Hepatocyte (in vitro differentiated cells): Measurements from ENCODE around the gene ERCC1. TPM values are rescaled to one million over a fixed set of nuclear protein-coding genes. Genes with fewer than 3 reads are reported as not detected.
A peak's percentile ranks its signal among the peaks of the same experiment; 100 is the strongest.

Experiments used
- DNase-seq: peaks from one replicate; pipeline ENCODE4 v3.0.0-alpha.2; 2016; ENCODE audit warnings: low spot score
- H2AFZ ChIP-seq: fragments of 200-600 bp; sonication (generic); 2 replicates; pipeline ENCODE4 v1.6.0; 2016; ENCODE audit warnings: antibody characterized with exemption, mild to moderate bottlenecking
- H3K27ac ChIP-seq: fragments of 200-600 bp; sonication (generic); 2 replicates; pipeline ENCODE4 v1.5.1; 2016; ENCODE audit warnings: mild to moderate bottlenecking
- H3K27me3 ChIP-seq: fragments of 200-600 bp; sonication (generic); 2 replicates; pipeline ENCODE4 v1.6.1; 2016
- H3K36me3 ChIP-seq: fragments of 200-600 bp; sonication (generic); replicated peaks from 2 replicates; pipeline ENCODE4 v1.5.1; 2016; ENCODE audit warnings: low read depth; ENCODE audit not compliant: insufficient read depth
- H3K4me1 ChIP-seq: fragments of 200-600 bp; sonication (generic); 2 replicates; pipeline ENCODE4 v1.5.1; 2016; ENCODE audit warnings: mild to moderate bottlenecking, moderate library complexity; ENCODE audit not compliant: insufficient read depth
- H3K4me2 ChIP-seq: fragments of 200-600 bp; sonication (generic); 2 replicates; pipeline ENCODE4 v1.6.0; 2016
- H3K4me3 ChIP-seq: fragments of 200-600 bp; sonication (generic); 2 replicates; pipeline ENCODE4 v1.5.1; 2016; ENCODE audit warnings: mild to moderate bottlenecking
- H3K79me2 ChIP-seq: fragments of 200-600 bp; sonication (generic); 2 replicates; pipeline ENCODE4 v1.6.0; 2017; ENCODE audit warnings: mild to moderate bottlenecking
- H3K9me2 ChIP-seq: fragments of 200-600 bp; sonication (generic); replicated peaks from 2 replicates; pipeline ENCODE4 v1.6.0; 2017; ENCODE audit warnings: mild to moderate bottlenecking; ENCODE audit not compliant: insufficient read depth
- H3K9me3 ChIP-seq: fragments of 200-600 bp; sonication (generic); 2 replicates; pipeline ENCODE4 v1.5.1; 2016; ENCODE audit warnings: low read depth, mild to moderate bottlenecking
- H4K20me1 ChIP-seq: fragments of 200-600 bp; sonication (generic); 2 replicates; pipeline ENCODE4 v1.6.0; 2016; ENCODE audit warnings: mild to moderate bottlenecking; ENCODE audit not compliant: insufficient read depth, poor library complexity, severe bottlenecking
- EZH2 ChIP-seq: fragments of 200-600 bp; sonication (generic); IDR thresholded peaks from 2 replicates; pipeline ENCODE4 v1.6.1; 2016; ENCODE audit warnings: antibody characterized with exemption, mild to moderate bottlenecking, borderline replicate concordance
- EZH2phosphoT487 ChIP-seq: fragments of 200-600 bp; sonication (generic); IDR thresholded peaks from one replicate; pipeline ENCODE4 v1.6.1; 2018; ENCODE audit warnings: antibody characterized with exemption, mild to moderate bottlenecking, low read depth, moderate library complexity; ENCODE audit not compliant: unreplicated experiment, severe bottlenecking
- WGBS: methylation state at CpG from one replicate; pipeline ENCODE4 v1.1.6; 2016; ENCODE audit warnings: low lambda C conversion rate; ENCODE audit errors: missing lambda C conversion rate; 5-methylcytosine and 5-hydroxymethylcytosine counted together
- polyA plus RNA-seq: library from polyadenylated mRNA; unstranded; fragments of >200 nt; fragmentation: Nextera tagmentation; extraction: Ambion mirVana; gene quantifications from 2 replicates; pipeline ENCODE4 v1.2.1, GENCODE V29; 2016
- total RNA-seq: library from RNA; depleted of rRNA; stranded (reverse); fragments of >200 nt; gene quantifications from 2 replicates; pipeline ENCODE4 v1.2.3, GENCODE V29; 2014
- TF ChIP-seq, protein P1 (sequence below): fragments of 200-600 bp; sonication (generic); IDR thresholded peaks from 2 replicates; pipeline ENCODE4 v1.5.1; 2016; ENCODE audit warnings: antibody characterized with exemption, mild to moderate bottlenecking; ENCODE audit not compliant: poor library complexity

ERCC1 gene
- total and polyA plus RNA-seq, 2 experiments from 2014 or later, result 42.5 to 66.7 TPM

GRCh38 chr19:45424191-45425058 is 708 bp upstream of the ERCC1 start:
- peaks cover 24% of the 10 kb centered on the region for H3K4me1 ChIP-seq
- no peaks in the 10 kb centered on the region for H4K20me1 ChIP-seq
- peak overlapping the region; percentile 8 for H3K4me3 ChIP-seq
- no peaks in the 10 kb centered on the region for H3K9me3 ChIP-seq
- peaks cover 10% of the 10 kb centered on the region for H3K79me2 ChIP-seq
- H3K4me2 ChIP-seq, result peak overlapping the region; percentile 76
- TF ChIP-seq EZH2phosphoT487 (no peak), EZH2 (no peak)
- TF ChIP-seq, protein P1, sequence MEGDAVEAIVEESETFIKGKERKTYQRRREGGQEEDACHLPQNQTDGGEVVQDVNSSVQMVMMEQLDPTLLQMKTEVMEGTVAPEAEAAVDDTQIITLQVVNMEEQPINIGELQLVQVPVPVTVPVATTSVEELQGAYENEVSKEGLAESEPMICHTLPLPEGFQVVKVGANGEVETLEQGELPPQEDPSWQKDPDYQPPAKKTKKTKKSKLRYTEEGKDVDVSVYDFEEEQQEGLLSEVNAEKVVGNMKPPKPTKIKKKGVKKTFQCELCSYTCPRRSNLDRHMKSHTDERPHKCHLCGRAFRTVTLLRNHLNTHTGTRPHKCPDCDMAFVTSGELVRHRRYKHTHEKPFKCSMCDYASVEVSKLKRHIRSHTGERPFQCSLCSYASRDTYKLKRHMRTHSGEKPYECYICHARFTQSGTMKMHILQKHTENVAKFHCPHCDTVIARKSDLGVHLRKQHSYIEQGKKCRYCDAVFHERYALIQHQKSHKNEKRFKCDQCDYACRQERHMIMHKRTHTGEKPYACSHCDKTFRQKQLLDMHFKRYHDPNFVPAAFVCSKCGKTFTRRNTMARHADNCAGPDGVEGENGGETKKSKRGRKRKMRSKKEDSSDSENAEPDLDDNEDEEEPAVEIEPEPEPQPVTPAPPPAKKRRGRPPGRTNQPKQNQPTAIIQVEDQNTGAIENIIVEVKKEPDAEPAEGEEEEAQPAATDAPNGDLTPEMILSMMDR, result no peak
- peak overlapping the region; percentile 49 for H2AFZ ChIP-seq
- peak overlapping the region; percentile 94 for H3K27ac ChIP-seq
- H3K36me3 ChIP-seq, result no peaks in the 10 kb centered on the region
- peak; percentile 87 for DNase-seq
- H3K27me3 ChIP-seq, result no peaks in the 10 kb centered on the region
- no peaks in the 10 kb centered on the region for H3K9me2 ChIP-seq
- 20% methylated on average over 24 of the region's 24 CpGs for WGBS

DNA sequence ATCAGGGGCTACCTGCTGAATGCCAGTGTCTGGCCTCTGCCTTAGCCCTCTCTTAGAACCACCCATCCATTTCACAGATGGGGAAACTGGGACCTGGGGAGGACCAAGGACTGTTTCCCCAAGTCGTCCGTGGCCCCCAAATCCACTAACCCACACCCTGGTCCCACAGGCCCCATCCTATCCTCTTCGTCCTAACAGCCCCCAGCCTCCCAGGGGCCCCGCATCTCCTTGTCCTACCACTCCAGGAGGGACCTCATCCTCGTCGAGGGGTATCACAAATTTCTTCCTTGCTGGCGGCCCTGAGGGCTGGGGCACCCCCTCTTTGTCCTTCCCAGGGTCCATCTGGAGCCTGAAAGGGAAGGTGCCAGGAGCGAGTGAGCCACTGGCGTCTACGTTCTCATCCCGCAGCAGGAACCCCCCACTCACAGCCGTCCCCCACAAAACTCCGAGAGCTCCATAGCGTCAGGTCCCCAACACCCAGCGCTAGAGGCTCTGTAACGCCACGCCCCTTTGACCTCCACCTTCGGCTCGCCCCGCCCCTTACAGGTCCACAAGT is 606 bp downstream of the ERCC1 start:
- no peak for DNase-seq
- Histone ChIP-seq H4K20me1 (no peaks in the 10 kb centered on the region), H3K4me2 (peak overlapping the region; percentile 76), H3K4me3 (peak overlapping the region; percentile 8), H3K4me1 (peaks cover 17% of the 10 kb centered on the region), H3K27ac (peak overlapping the region; percentile 94), H3K79me2 (peaks cover 10% of the 10 kb centered on the region), H3K36me3 (no peaks in the 10 kb centered on the region), H2AFZ (peak overlapping the region; percentile 27), H3K9me2 (no peaks in the 10 kb centered on the region), H3K27me3 (no peaks in the 10 kb centered on the region), H3K9me3 (no peaks in the 10 kb centered on the region)
- TF ChIP-seq EZH2phosphoT487, result no peak
- TF ChIP-seq, protein P1, result no peak
- TF ChIP-seq EZH2, result no peak
- WGBS, result 21% methylated on average over 19 of the region's 20 CpGs

DNA sequence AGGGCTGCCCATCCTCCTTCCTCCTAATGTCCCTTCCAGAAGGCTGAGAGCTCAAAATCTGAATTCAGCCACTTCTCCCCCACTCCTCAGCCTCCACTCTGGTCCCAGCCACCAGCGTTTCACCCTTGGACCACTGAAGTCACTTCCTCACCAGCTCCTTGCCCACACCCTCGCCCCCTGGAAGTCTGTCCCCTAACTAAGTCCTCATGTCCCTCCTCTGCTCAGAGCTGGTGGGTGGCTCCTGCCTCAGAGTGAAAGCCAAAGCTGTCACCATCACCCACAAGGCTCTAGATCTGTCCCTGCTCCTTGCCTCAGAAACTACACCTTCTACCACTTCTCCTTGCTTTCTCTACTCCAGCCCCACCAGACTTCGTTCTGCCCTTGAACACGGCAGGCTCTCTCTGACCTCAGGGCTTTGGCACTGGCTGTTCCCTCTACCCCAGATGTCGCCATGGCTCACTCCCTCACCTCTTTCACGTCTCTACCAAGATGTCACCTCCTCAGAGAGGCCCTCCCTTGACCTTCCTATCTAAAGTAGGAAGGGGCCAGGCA is 1.7 kb downstream of the ERCC1 start:
- H4K20me1 ChIP-seq, result no peaks in the 10 kb centered on the region
- H3K27me3 ChIP-seq, result no peaks in the 10 kb centered on the region
- no peaks in the 10 kb centered on the region for H3K9me3 ChIP-seq
- no peak overlapping the region for H3K4me2 ChIP-seq
- peaks cover 10% of the 10 kb centered on the region for H3K79me2 ChIP-seq
- WGBS, result 93% methylated on average over 6 of the region's 6 CpGs
- no peak overlapping the region for H3K4me3 ChIP-seq
- no peak for DNase-seq
- peaks cover 16% of the 10 kb centered on the region for H3K4me1 ChIP-seq
- no peaks in the 10 kb centered on the region for H3K9me2 ChIP-seq
- TF ChIP-seq, protein P1, result no peak
- TF ChIP-seq EZH2 (no peak), EZH2phosphoT487 (no peak)
- no peak overlapping the region for H3K27ac ChIP-seq
- H3K36me3 ChIP-seq, result no peaks in the 10 kb centered on the region
- H2AFZ ChIP-seq, result no peak overlapping the region
